KOPT-K1 (cell line): ENCODE data around the gene BTNL9.
"Not testable (repeated sequence)": the region's sequence is repeated elsewhere in the genome, so short reads cannot be mapped to it uniquely, and the experiment has no call there.

Experiments used
- H3K27ac ChIP-seq: fragments of 200-600 bp; sonication (generic); 2 replicates; pipeline ENCODE4 v1.5.1; 2016; ENCODE audit warnings: antibody characterized with exemption, mild to moderate bottlenecking, low read depth, low read length; ENCODE audit not compliant: poor library complexity, severe bottlenecking
- H3K36me3 ChIP-seq: fragments of 200-600 bp; sonication (generic); 2 replicates; pipeline ENCODE4 v1.5.1; 2017; ENCODE audit warnings: antibody characterized with exemption, mild to moderate bottlenecking, low read length, moderate library complexity; ENCODE audit not compliant: insufficient read depth
- H3K9me3 ChIP-seq: fragments of 200-600 bp; sonication (generic); 2 replicates; pipeline ENCODE4 v1.5.1; 2017; ENCODE audit warnings: antibody characterized with exemption, low read length, mild to moderate bottlenecking; ENCODE audit not compliant: insufficient read depth, poor library complexity, severe bottlenecking

BTNL9 gene

DNA sequence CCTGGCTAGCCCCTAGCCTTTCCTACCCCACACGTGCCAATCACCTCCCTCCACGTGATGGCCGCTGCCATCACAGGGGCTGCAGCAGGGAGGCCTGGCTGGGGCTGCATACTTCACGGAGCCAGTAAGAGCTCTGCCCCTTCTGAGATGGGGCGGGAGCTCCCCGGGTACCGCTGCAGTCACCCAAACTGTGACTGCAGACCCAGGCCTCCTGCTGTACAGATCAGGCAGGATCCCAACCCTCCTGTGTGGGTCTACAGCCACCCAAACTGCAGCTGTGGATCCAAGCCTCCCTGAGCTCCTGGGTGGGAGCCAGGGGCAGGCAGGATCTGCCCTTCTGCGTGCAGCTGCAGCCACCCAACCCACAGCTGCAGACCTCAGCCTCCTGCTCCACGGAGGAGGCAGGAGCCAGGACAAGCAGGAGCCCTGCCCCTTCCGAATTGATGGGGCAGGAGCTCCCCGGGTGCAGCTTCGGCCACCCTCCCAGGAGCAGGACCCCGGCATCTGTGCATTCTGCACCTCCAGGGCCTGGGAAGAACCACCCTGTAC, 3.2 kb upstream of the BTNL9 start:
- no peak overlapping the region for H3K27ac ChIP-seq
- H3K36me3 ChIP-seq = no peaks in the 10 kb centered on the region
- no peaks in the 10 kb centered on the region for H3K9me3 ChIP-seq

DNA sequence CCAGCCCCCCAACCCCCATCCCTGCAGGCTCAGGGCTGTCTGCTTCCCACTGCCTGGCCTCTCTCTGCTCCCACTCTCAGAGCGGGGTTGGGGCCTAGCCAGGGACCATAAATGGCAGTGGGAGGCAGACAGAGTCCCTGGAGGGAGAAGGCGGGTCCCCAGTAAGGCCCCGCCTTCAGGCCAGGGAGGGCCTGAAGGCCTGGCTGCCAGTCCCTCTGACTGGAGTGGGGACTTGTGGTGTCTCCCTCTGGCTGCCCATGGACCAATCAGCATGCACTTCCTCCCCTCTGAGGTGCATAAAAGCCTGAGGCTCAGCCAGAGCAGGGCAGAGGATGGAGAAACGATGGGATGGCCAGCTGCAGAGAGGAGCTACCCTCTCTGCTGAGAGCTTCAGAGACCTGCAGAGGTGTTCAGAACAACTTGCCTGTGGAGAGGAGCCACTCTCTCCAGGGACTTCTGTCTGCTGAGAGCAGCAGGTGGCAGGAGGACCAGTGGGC, 2.7 kb upstream of the BTNL9 start:
- H3K9me3 ChIP-seq = no peaks in the 10 kb centered on the region
- no peaks in the 10 kb centered on the region for H3K36me3 ChIP-seq
- H3K27ac ChIP-seq = no peak overlapping the region

DNA sequence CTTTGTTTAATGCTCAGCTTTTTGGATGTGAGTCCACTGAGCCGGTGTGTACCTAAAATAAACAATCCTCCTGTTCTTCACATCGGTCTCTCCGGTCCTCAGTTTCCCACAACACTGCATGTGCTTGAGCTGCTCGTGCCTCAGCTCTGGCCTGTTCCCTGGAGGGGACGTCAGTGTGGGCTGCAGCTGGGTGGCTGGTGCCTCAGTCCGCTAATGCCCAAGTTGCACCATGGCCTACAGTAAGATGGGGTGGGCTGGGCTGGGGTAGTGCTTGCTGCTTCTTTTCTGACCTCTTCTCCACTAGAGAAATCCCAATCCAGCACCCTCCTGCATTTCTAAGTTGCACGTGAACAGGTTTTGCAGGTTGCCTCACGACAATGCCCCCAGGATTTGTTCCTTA, 595 bp upstream of the BTNL9 start:
- H3K27ac ChIP-seq = no peak overlapping the region
- no peaks in the 10 kb centered on the region for H3K9me3 ChIP-seq
- no peaks in the 10 kb centered on the region for H3K36me3 ChIP-seq

DNA sequence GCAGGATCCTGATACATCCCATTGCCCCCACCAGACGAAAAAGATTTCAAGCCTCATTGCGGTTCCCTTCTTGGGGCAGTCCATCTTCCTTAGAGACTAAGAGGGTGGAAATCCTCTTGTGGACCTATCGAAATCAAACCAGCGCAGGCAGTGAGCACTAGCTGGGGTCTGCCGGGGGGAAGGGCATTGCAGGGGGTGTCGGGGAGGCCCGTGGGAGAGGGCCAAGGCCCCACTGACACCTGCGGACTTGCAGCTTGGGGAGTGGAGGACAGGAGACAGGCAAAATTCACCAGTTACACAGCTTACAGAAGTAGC, 522 bp downstream of the BTNL9 start:
- Histone ChIP-seq H3K9me3 (no peaks in the 10 kb centered on the region), H3K36me3 (no peaks in the 10 kb centered on the region), H3K27ac (no peak overlapping the region)

DNA sequence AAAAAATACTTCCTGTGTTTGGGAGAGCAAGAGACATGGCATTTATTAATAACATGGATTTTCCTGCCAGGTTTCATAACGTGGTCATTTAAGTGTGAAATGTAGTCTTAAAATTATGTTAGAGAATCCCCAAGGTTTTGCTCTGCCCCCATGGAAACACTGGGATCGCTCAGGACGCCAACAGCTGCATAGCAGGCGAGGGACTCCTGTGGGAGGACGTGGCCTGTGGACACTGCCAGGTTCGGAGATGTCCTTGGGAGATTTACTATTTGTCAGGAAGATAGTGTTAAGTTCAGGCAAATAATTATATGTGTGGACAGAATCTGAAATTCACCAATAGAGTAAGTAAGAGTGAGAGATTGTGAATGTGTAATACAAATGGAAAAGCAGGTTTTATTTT, 977 bp downstream of the BTNL9 start:
- no peaks in the 10 kb centered on the region for H3K9me3 ChIP-seq
- no peaks in the 10 kb centered on the region for H3K36me3 ChIP-seq
- H3K27ac ChIP-seq = no peak overlapping the region

DNA sequence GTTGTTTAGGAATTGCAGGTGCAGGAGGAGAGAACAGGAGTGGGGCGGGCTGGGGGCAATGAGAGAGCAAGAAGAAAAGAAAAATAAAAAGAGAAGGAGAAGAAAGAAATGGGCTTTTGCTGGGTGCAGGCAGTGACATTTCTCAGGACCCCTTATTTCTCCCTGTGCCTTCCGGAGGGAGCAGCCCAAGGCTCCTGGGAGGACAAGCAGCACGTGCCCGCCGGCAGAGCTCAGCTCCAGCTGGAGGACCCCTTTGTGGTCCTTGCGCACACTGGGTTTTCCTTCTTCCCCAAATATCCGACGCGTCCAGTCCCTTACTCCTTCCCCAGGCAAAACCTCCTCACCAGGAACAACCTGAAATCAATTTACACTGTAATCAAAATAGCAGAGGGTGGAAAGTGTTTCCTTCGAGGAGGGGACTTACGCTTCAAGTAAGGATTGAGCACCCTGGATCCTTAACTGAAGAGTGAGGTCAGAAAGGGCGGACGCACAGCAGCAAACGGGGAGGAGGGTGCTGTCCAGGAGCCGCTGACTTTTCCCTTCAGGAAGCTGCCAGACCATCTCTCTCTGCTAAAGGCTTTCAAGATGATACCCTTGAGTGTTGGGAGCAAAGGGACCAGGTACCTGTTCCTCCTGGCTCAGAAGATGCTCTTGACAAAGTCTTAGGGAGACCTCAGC, 2.1 kb downstream of the BTNL9 start:
- Histone ChIP-seq H3K9me3 (no peaks in the 10 kb centered on the region), H3K36me3 (no peaks in the 10 kb centered on the region), H3K27ac (no peak overlapping the region)

DNA sequence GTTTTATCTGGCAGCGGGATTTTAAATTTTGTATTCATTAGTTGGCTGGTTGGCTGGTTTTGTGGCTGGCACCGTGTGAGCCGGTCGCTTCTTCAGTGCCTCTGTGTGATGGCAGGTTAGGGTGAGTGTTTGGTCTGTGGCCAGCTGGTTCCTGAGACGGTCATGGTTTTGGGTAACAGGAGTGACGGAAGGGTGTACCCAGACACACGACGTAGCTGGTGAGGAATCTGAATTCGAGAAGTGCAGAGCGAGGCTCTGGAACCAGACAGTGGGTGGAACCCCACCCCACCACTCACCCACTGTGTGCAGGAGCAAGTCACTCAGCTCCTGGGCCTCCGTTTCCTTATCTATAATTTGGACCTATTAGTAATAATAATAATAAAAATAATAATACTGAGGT, 2.7 kb downstream of the BTNL9 start:
- no peak overlapping the region for H3K27ac ChIP-seq

DNA sequence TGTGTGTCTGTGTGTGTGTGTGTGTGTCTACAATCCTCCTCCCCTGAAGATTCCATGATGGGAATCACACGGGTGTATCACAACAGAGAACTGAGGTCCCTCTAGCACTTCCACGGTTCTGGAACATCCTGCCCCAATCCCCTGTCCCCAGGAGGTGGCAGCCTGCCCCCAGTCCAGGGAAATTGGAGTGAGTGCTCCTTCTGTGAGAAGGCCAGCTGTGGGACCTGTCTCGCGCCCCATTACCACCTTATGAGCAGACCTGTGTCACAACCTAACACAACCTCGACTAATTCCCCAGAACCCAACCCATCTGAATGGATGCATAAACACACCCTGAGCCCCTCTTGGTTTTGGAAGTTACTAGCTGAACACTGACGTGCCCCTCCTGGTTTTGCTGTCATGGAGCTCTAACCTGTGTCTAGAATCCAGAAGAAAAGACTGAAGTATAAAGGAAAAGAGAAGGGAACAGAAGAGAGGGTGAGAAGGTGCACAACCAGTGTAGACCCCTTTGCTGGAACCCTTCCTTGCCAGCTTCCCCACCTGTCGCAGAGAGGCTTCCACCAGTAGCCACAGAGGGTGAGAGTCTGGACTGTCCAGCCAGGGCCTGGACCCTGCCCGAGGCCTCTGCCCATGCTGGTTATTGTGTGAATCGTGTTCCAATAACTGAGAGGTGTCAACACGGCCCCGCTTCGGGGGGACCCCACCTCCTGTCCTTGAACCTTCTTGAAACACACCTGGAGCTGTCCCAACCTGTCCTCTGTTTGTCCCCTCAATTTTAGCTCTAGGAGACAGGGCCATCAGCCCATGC, 3.4 kb downstream of the BTNL9 start:
- Histone ChIP-seq H3K36me3 (no peaks in the 10 kb centered on the region), H3K9me3 (no peaks in the 10 kb centered on the region), H3K27ac (no peak overlapping the region)

More for the DNA sequence above, 2.7 kb downstream of the BTNL9 start:
- H3K9me3 ChIP-seq = no peaks in the 10 kb centered on the region
- no peaks in the 10 kb centered on the region for H3K36me3 ChIP-seq

DNA sequence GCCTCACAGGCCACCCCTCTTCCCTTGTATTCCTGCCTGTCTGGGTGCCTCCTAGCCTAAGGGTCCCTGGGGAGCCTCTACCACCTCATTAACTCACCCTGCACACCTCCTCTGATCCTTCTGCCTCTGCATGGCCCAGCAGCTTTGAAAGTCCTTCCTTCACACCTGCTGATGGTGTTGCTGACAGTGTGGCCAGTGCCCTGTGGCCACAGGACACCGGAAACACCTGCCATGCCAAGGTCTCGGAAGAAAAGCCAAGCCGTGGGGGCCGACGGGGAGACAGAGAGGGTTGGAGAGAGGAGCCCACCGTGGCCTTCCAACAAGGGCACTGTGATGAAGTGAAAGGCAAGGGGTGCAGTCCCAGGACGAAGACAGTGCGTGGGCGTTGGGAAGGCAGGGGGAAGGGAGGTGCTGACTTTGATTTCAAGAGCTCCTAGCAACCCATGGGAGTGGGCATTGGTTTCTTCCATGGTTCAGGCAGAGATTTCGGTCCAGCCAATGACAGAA, 4.1 kb downstream of the BTNL9 start:
- no peaks in the 10 kb centered on the region for H3K9me3 ChIP-seq
- no peak overlapping the region for H3K27ac ChIP-seq
- no peaks in the 10 kb centered on the region for H3K36me3 ChIP-seq

DNA sequence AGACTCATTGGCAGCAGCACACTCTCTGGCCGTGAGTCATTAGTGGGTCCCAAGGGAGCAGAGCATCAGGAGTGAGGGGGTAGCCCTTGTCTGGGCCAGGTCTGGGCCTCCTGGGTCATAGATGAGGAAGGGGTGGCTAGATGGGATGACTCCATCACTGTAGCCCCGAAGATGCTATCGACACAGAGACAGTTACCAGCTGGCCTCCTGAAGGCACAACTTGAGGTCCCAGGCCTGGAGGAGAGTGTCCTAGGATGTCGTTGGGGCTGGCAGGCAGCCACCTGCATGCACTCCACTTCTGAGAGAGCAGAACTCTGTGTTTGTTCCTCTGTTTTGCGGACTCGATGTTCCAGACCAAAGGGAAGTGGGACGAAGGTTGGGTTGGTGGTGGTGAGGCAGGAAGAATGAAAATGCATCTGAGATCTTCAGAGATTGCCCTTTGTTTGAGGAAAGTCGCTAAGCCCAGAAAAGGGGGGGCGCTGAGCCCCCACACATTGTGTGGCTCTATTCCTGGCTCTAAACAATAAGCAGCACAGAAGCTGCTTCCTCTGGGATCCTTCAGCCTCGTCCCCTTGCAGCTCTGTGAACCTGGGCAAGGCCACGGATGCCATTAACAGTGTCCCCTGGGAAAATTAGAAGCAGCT, 4.7 kb downstream of the BTNL9 start:
- Histone ChIP-seq H3K36me3 (no peaks in the 10 kb centered on the region), H3K9me3 (no peaks in the 10 kb centered on the region), H3K27ac (no peak overlapping the region)

DNA sequence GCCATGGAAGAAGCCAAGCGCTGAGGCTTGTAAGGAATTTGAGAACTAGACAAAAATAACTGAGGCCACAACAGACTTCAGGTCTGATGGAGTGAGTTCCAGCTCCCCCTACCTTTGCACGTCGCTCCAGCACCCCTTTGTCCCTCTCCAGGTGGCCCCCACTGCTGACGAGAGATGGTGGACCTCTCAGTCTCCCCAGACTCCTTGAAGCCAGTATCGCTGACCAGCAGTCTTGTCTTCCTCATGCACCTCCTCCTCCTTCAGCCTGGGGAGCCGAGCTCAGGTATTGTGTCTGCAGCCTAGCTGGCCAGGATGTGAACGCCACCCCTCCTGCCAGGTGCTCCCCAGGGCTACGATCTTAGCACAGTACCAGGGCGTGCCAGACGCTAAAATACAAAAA, 5.2 kb downstream of the BTNL9 start:
- Histone ChIP-seq H3K36me3 (no peaks in the 10 kb centered on the region), H3K9me3 (no peaks in the 10 kb centered on the region), H3K27ac (no peak overlapping the region)

DNA sequence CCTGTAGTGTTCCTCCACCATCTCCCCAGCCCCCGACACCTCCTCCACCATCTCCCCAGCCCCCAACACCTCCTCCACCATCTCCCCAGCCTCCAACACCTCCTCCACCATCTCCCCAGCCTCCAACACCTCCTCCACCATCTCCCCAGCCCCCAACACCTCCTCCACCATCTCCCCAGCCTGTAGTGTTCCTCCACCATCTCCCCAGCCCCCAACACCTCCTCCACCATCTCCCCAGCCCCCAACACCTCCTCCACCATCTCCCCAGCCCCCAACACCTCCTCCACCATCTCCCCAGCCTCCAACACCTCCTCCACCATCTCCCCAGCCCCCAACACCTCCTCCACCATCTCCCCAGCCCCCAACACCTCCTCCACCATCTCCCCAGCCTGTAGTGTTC, 5.8 kb downstream of the BTNL9 start:
- H3K27ac ChIP-seq, H3K9me3 ChIP-seq, H3K36me3 ChIP-seq: not testable (repeated sequence)

DNA sequence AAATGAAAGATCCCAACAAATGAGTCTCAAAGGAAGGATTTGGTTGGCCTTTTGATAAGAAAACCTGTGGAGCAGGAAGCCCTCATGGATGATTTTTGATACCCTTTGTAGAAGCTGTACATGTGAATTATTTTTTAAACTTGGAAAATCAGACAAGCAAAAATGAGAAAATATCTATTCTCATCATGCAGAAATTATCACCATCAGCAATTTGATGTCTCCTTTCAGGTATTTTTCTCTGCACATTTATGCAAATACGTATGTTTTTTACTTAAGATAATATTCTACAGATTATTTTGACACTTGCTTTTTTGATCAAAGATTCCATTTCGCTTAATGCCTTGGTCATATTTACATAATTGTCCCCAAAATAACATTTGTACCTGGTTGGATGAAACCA, 7.2 kb downstream of the BTNL9 start:
- Histone ChIP-seq H3K9me3 (no peaks in the 10 kb centered on the region), H3K27ac (no peak overlapping the region), H3K36me3 (no peaks in the 10 kb centered on the region)

DNA sequence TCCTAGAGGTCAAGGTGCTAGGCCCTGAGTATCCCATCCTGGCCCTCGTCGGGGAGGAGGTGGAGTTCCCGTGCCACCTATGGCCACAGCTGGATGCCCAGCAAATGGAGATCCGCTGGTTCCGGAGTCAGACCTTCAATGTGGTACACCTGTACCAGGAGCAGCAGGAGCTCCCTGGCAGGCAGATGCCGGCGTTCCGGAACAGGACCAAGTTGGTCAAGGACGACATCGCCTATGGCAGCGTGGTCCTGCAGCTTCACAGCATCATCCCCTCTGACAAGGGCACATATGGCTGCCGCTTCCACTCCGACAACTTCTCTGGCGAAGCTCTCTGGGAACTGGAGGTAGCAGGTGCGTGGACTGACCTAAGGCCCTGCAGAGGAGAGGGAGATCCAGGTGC, 7.9 kb downstream of the BTNL9 start:
- Histone ChIP-seq H3K36me3 (no peaks in the 10 kb centered on the region), H3K9me3 (peaks cover under 1% of the 10 kb centered on the region), H3K27ac (no peak overlapping the region)

DNA sequence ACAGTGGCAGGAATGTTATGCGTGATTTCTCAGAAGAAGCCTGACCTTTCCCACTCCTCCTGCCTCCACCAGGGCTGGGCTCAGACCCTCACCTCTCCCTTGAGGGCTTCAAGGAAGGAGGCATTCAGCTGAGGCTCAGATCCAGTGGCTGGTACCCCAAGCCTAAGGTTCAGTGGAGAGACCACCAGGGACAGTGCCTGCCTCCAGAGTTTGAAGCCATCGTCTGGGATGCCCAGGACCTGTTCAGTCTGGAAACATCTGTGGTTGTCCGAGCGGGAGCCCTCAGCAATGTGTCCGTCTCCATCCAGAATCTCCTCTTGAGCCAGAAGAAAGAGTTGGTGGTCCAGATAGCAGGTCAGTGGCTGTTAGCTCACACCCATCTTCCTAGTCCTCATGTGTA, 9.9 kb downstream of the BTNL9 start:
- H3K36me3 ChIP-seq = no peaks in the 10 kb centered on the region
- H3K9me3 ChIP-seq = peaks cover 12% of the 10 kb centered on the region
- H3K27ac ChIP-seq = no peak overlapping the region
